NCI-H2171 (cell line): ENCODE measurements around the gene ATF6.

ENCODE experiments used
- DNase-seq: peaks from one replicate; lab custom pipeline; 2025; lab: John Stamatoyannopoulos, UW

ATF6 gene

DNA sequence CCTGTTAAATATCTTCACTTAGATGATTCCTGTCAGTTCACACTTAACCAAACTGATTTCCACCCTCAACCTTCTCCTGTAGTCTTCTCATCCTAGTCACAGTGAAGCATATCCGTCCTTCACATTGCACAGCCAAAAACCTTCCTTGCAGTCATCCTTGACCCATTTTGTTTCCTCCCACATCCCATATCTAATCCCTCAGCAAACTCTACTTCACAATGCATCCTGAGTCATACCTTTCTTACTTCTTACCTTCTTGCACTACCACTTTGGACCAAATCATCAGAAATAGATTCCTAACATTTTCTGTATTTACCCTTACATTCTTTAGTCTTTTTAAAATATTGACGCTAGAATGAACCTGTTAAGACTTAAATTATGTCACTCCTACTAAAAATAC lies 170.7 kb downstream of the ATF6 start:
- no peak for DNase-seq

DNA sequence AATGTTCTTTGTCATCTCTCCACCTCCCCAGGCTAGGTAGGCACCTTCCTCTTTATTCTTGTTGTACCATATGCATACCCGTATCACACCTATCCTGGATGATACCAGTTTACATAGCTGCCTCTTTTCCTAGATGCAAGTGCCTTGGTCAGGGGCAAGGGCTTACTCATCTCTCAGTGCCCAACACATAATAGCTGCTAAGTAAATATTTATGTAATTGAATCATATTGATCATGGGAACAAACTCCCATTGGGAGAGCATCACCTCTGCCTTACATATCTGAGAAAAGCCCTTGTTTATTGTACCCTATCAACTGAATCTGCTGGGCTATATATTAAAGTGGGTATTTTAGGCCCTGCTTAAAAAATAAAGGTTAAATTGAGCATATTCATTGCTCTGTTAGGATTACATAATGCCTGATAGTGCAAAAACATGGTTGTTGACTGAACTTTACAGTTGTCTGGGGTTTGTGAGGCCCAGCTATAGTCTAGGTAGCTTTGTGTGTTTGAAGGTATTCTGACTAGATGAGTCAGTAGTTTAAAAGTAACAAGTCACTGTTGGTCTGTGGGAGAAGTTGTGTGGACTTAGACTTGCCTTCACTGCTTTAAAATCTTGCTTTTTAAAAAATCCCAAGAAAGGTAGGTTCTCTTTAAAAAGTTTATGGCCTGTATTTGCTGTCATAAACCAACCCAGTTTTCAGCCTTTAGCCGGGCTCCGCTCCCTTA lies 174.9 kb downstream of the ATF6 start:
- no peak for DNase-seq

- DNase-seq, result no peak
Measured at GRCh38 chr1:161941726-161942436, 175.8 kb downstream of the ATF6 start.

GRCh38 chr1:161943737-161944136 lies 177.6 kb downstream of the ATF6 start:
- no peak for DNase-seq

- DNase-seq, result no peak
Measured at GRCh38 chr1:161944381-161944780, 178.3 kb downstream of the ATF6 start.

GRCh38 chr1:161945306-161946060 lies 179.4 kb downstream of the ATF6 start:
- DNase-seq, result no peak

DNA sequence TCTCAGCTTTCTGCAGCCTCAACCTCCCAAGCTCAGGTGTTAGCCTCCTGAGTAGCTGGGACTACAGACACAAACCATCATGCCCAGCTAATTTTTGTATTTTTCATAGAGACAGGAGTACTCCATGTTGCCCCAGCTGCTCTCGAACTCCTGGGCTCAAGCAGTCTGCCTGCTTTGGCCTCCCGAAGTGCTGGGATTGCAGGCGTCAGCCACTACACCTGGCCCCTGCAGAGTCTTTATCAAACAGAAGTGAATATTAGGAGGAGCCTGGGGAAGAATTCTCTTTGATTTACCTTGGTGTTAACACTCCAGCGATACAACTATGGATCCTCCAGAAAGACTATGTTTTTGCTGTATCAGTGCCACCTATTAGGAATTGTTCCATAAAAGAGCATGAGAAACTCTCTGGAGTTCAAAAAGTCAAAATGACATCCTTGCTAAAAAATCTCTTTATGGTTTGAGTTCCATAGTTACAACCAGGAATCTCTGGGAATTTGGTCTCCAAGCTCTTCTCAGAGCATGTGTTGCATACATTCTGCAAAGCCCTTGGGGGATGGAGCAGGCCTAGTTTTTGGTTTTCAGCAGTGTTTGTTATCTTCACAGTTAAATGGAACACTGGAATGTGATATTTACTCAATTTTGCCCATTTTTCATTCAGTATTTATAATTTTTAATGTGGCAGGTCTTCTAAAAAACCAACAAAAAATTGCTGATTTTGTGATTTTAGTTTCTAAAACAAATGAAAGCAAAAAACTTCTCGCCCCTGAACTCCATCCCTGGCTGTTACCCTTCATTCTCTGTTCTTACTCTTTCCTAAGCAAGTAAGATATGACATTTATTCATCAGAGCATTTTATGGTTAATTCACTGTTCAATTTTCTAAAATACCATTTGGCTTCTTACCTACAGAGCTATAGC lies 180.2 kb downstream of the ATF6 start:
- no peak for DNase-seq

GRCh38 chr1:161948435-161948834 lies 182.3 kb downstream of the ATF6 start:
- no peak for DNase-seq

DNA sequence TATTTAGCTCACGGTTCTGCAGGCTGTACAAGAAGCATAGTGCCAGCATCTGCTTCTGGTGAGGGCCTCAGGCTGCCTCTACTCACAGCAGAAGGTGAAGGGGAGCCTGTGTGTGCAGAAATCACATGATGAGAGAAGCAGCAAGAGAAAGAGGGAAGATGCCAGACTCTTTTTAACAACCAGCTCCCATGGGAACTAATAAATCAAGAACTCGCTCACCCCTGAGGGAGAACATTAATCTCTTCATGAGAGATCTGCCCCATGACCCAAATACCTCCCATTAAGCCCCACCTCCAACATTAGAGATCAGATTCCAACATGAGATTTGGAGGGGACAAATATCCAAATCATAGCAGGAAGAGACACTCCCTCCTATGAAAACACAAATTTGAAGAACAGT lies 183.4 kb downstream of the ATF6 start:
- no peak for DNase-seq

DNA sequence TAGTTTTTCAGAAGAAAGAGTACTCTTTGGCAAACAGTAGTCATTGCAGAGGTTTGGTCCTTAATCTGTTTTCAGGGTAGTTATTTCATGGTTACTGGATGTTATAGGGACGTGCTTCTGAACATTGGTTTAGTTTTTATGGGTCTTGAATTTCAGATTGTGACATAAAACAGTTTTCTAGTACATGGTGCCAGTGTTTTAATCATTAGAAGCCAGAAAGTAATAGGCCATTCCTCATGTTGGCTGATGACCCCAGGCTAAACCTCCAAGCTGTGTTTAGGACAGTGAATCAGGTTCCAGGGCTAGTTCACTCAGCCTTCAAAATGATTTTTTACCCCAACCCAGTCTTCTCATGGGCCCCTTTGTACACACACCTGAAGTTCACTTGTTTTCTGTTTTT lies 184.3 kb downstream of the ATF6 start:
- no peak for DNase-seq

DNA sequence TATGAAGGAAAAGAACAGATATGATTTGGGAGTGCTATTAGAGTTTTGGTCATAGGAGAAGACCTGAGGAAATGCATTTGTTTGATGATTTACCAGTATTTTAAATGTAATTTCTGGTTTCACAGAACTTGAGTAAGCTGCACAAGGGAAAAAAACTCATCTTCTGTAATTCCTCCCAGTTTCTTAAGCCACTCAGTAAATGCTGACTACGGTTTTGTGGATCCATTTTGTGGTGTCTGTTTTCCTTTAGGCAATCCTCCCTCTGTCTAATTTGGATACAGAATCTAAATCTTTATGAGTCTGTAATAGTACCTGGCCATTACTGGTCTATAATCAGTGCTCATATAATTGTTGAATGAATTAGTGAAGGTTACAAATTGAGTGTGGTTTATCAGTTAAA lies 185.5 kb downstream of the ATF6 start:
- DNase-seq, result no peak

DNA sequence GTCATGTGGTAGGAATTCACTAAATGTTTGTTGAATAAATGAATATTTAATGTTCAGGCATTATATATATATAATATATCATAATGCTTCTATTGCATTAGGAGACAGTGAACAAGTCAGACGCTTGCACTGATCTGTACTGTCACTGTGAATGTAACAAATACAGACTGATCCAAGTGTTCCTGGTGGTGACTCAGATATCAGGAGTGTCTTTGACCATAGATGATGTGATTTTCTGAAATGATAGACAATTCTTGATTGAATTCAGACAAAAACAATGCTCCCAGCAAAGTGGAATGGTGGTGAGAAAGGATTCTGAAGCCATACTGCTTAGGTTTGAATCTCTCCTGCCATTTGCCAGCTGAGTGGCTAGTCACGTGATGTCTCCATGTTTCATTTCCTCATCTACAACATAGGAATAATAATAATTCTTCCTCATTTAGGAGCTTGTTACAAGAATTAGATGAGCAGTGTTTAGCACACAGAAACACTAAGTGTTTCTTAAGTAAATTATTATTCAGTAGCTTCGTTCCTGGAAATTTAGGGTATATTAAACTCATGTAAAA lies 186.6 kb downstream of the ATF6 start:
- DNase-seq, result no peak

GRCh38 chr1:161953256-161953920 lies 187.3 kb downstream of the ATF6 start:
- no peak for DNase-seq

DNA sequence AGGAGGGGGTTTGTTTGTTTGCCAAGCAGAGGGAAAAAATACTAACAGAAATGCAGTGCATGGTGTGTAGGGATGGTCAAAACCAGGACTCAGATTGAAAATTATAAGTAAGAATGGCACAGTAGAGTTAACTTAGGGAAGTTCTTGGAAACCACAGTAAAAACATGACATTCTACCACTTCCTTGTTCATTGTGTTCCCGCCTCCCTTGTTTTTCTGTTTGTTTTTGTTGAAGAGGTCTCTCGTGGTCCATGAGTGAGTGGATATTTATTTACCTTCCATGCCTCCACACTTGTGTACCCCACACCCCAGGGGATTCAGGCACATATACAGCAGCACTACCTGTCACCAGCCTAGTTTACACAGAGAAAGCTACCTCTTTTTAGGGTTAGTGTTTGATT lies 187.9 kb downstream of the ATF6 start:
- no peak for DNase-seq

DNA sequence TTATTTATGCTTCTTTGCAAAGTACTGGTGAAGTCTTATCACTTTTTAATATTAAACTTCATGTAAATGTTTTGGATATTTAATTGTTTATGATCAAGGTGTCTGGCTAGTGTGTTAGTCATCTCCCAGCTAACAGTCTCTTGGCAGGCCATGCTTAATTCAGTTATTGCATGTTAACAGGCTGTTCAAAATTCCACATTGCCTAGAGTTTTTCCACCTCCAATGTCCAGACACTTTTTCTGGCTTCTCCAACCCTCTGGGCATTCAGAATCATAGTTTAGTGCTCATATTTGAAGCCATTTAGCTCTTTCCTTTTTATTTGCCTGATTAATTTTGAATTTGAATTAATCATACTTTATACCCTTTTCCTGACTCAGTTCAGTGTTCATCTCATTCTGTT lies 188.3 kb downstream of the ATF6 start:
- DNase-seq, result no peak

GRCh38 chr1:161955606-161956005 lies 189.5 kb downstream of the ATF6 start:
- DNase-seq, result no peak

GRCh38 chr1:161956097-161956496 lies 190.0 kb downstream of the ATF6 start:
- DNase-seq, result no peak

DNA sequence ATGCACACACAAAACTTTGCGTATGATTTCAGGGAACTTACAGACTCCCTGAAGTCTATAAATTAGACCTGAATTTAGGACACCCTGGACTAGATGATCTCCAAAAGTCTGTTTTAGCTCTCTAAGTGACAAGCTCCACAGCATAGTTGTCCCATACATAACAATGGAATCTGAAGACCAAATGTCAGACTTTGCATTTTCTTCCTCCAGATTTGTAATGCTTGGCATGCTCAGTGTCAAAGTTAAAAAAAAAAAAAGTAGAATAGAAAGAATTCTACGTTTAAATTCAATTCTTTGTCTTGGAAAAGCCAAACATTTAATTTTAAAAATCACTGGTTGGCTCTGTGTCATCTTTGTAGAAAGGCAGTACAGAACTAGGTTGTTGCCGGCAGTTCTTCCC lies 190.8 kb downstream of the ATF6 start:
- no peak for DNase-seq

DNA sequence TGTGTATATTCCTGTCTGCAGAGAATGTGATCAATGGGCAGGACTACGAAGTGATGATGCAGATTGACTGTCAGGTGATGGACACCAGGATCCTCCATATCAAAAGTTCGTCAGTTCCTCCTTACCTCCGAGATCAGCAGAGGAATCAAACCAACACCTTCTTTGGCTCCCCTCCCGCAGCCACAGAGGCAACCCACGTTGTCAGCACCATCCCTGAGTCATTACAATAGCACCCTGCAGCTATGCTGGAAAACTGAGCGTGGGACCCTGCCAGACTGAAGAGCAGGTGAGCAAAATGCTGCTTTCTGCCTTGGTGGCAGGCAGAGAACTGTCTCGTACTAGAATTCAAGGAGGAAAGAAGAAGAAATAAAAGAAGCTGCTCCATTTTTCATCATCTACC lies 192.3 kb downstream of the ATF6 start:
- no peak for DNase-seq

DNA sequence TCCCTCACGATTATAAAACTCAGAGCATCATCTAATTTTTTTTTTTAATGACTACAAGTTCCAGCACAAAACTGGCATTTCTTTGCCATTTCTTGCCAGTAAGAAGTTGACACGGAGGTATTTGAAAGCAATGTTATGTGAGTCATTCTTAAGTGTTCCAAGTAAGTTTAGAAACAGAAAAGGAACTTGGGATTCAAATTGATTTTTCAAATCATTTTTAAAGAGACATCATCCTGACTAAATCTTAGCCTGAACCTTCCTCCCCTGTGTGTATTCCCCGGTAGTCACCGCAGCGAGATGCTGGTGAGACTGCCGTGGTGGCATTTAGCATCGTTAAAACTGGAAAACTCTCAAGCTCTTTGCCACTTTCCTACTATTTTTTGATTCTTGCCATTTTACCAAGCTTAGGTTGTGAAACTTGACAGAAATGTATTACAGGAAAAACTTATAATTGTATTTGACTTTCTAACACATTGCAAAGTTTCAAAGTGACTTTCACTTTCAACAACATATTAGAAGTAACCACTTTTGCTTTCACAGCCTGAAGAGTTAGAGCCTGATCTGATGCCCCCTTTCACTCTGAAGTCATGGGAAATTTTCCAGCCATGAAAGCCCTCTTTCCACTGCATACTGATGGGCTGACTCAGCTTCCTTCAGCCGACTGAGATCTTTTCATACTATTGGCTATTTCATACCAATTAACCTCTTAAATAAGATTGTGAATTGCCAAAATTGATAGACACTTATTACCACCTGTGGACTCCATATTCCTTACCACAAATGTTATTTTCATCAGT lies 196.2 kb downstream of the ATF6 start:
- DNase-seq, result no peak
